Fibroblast of lung (primary cell): ENCODE data around the gene FDXR.

ENCODE experiments used
- EZH2 ChIP-seq: IDR thresholded peaks from 2 replicates; pipeline ENCODE4 v1.5.1; 2012; ENCODE audit warnings: low read length, control low read depth, mild to moderate bottlenecking; ENCODE audit errors: missing control alignments
- TF ChIP-seq, protein P1 (sequence below), 2 donors: IDR thresholded peaks in 1 of 2; conservative IDR thresholded peaks in 1 of 2; 1 replicate in 1 of 2; 2 replicates in 1 of 2; pipeline ENCODE4 v1.5.1; 2011 to 2012; ENCODE audit warnings: low read length in 2 of 2, control low read depth in 1 of 2, inconsistent platforms in 1 of 2, low read depth in 1 of 2, mild to moderate bottlenecking in 1 of 2

DNA sequence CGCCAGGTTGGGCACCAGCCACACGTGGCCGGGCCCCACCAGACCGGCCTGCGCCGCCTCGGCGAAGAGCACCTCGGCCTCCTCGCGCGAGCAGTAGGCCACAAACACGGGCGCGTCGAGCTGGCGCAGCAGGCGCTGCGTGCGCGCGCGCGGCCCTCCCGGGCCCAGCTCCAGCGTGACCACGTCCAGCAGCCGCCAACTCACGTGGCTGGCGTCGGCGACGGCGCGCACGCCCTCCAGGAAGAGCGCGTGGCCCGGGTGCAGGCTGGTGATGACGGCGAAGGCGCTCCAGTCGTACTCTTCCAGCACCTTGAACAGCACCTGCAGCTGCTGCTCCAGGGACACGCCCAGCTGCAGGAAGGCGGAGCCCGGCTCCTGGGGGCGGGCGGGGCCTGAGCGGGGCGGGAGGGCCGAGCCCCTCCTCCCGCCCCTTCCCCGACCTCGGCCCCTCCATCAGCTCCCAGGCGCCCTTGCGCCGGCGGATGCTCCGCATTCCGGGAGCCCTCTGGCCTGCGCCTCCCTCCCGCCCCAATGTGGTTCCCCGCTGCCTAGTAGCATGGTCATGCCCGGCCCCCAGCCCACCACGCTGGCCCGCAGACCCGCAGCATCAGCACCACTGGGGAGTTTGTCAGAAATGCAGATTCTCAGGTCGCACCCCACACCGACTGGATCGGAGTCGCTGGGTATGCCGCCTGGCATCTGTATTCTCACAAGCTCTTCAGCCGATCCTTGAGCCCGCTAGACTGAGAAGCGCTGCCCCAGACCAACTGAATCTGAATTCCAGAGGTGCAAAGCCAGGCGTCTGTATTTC, 20.4 kb downstream of the FDXR start:
- TF ChIP-seq, protein P1, sequence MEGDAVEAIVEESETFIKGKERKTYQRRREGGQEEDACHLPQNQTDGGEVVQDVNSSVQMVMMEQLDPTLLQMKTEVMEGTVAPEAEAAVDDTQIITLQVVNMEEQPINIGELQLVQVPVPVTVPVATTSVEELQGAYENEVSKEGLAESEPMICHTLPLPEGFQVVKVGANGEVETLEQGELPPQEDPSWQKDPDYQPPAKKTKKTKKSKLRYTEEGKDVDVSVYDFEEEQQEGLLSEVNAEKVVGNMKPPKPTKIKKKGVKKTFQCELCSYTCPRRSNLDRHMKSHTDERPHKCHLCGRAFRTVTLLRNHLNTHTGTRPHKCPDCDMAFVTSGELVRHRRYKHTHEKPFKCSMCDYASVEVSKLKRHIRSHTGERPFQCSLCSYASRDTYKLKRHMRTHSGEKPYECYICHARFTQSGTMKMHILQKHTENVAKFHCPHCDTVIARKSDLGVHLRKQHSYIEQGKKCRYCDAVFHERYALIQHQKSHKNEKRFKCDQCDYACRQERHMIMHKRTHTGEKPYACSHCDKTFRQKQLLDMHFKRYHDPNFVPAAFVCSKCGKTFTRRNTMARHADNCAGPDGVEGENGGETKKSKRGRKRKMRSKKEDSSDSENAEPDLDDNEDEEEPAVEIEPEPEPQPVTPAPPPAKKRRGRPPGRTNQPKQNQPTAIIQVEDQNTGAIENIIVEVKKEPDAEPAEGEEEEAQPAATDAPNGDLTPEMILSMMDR (conservative IDR thresholded peaks at IDR 0.05 in 1 of 2, IDR thresholded peaks at IDR 0.05 in 1 of 2; ENCODE audit: low read depth in 1 of 2, low read length in 2 of 2) = no peak
- TF ChIP-seq EZH2 = no peak
